H9 (cell line): ENCODE measurements around the gene AGAP3. TPM values are rescaled to one million over a fixed set of nuclear protein-coding genes. Genes with fewer than 3 reads are reported as not detected.
A peak's percentile ranks its signal among the peaks of the same experiment; 100 is the strongest.

Experiments used
- DNase-seq: peaks from one replicate; pipeline ENCODE4 v3.0.0-alpha.2; 2017
- H2AFZ ChIP-seq: one replicate; pipeline ENCODE4 v1.6.1; 2013; ENCODE audit warnings: mild to moderate bottlenecking, low read length, control low read depth, moderate library complexity
- H2AK5ac ChIP-seq: 2 replicates; pipeline ENCODE4 v1.6.1; 2013; ENCODE audit warnings: low read length, control low read depth, mixed read lengths; ENCODE audit not compliant: insufficient read length
- H2BK120ac ChIP-seq: one replicate; pipeline ENCODE4 v1.6.1; 2013; ENCODE audit warnings: low read depth, mild to moderate bottlenecking, low read length, control low read depth, inconsistent platforms; ENCODE audit not compliant: poor library complexity, severe bottlenecking
- H2BK12ac ChIP-seq: 2 replicates; pipeline ENCODE4 v1.6.1; 2013; ENCODE audit warnings: low read length, control low read depth, mixed read lengths, low read depth; ENCODE audit not compliant: insufficient read length
- H2BK15ac ChIP-seq: 2 replicates; pipeline ENCODE4 v1.6.1; 2013; ENCODE audit warnings: low read depth, low read length, control low read depth
- H2BK20ac ChIP-seq: one replicate; pipeline ENCODE4 v1.6.1; 2013; ENCODE audit warnings: low read depth, mild to moderate bottlenecking, low read length, control low read depth, inconsistent platforms; ENCODE audit not compliant: poor library complexity, severe bottlenecking
- H2BK5ac ChIP-seq: 2 replicates; pipeline ENCODE4 v1.6.1; 2013; ENCODE audit warnings: low read length, control low read depth, mixed read lengths; ENCODE audit not compliant: insufficient read length
- H3K14ac ChIP-seq: 2 replicates; pipeline ENCODE4 v1.6.1; 2013; ENCODE audit warnings: low read length, control low read depth; ENCODE audit not compliant: insufficient read depth
- H3K18ac ChIP-seq: 2 replicates; pipeline ENCODE4 v1.6.1; 2013; ENCODE audit warnings: low read depth, mild to moderate bottlenecking, mixed read lengths, low read length, control low read depth; ENCODE audit not compliant: insufficient read length
- H3K23ac ChIP-seq: 2 replicates; pipeline ENCODE4 v1.6.1; 2013; ENCODE audit warnings: low read length, control low read depth, mixed read lengths, low read depth; ENCODE audit not compliant: insufficient read length
- H3K23me2 ChIP-seq: 2 replicates; pipeline ENCODE4 v1.6.1; 2013; ENCODE audit warnings: low read depth, mild to moderate bottlenecking, mixed read lengths, low read length, control low read depth; ENCODE audit not compliant: insufficient read length, poor library complexity, severe bottlenecking
- H3K27ac ChIP-seq: 2 replicates; pipeline ENCODE4 v1.5.1; 2013; ENCODE audit warnings: low read length, control low read depth, mixed read lengths, low read depth; ENCODE audit not compliant: insufficient read length
- H3K27me3 ChIP-seq: 2 replicates; pipeline ENCODE4 v1.6.1; 2013; ENCODE audit warnings: low read length, control low read depth, inconsistent platforms; ENCODE audit not compliant: insufficient read depth
- H3K4ac ChIP-seq: 2 replicates; pipeline ENCODE4 v1.6.1; 2013; ENCODE audit warnings: low read depth, mild to moderate bottlenecking, control low read depth, inconsistent platforms, low read length, moderate library complexity
- H3K4me1 ChIP-seq: 2 replicates; pipeline ENCODE4 v1.6.1; 2013; ENCODE audit warnings: low read length, control low read depth, inconsistent platforms; ENCODE audit not compliant: insufficient read depth
- H3K4me2 ChIP-seq: 2 replicates; pipeline ENCODE4 v1.6.1; 2013; ENCODE audit warnings: low read length, control low read depth, mixed read lengths; ENCODE audit not compliant: insufficient read length, insufficient read depth
- H3K56ac ChIP-seq: 2 replicates; pipeline ENCODE4 v1.6.1; 2013; ENCODE audit warnings: low read depth, mild to moderate bottlenecking, mixed read lengths, low read length, control low read depth; ENCODE audit not compliant: insufficient read length
- H3K79me1 ChIP-seq: 2 replicates; pipeline ENCODE4 v1.6.1; 2013; ENCODE audit warnings: low read depth, mild to moderate bottlenecking, moderate library complexity, low read length, control low read depth, inconsistent platforms; ENCODE audit not compliant: insufficient read depth, poor library complexity, severe bottlenecking
- H3K79me2 ChIP-seq: 2 replicates; pipeline ENCODE4 v1.6.1; 2013; ENCODE audit warnings: low read length, control low read depth, inconsistent platforms; ENCODE audit not compliant: insufficient read depth
- H3K9ac ChIP-seq: 2 replicates; pipeline ENCODE4 v1.6.1; 2013; ENCODE audit warnings: low read length, control low read depth, mixed read lengths; ENCODE audit not compliant: insufficient read length; ENCODE audit errors: extremely low read depth
- H3K9me3 ChIP-seq: one replicate; pipeline ENCODE4 v1.6.1; 2013; ENCODE audit warnings: low read depth, low read length, inconsistent platforms; ENCODE audit not compliant: control insufficient read depth
- H3T11ph ChIP-seq: one replicate; pipeline ENCODE4 v1.6.1; 2013; ENCODE audit warnings: mild to moderate bottlenecking, low read length, control low read depth, inconsistent platforms
- H4K20me1 ChIP-seq: one replicate; pipeline ENCODE4 v1.6.1; 2013; ENCODE audit not compliant: control insufficient read depth, insufficient read length, insufficient read depth
- H4K5ac ChIP-seq: 2 replicates; pipeline ENCODE4 v1.6.1; 2013; ENCODE audit warnings: low read depth, mild to moderate bottlenecking, mixed read lengths, low read length, control low read depth; ENCODE audit not compliant: insufficient read length
- H4K8ac ChIP-seq: replicated peaks from 2 replicates; pipeline ENCODE4 v1.6.1; 2013; ENCODE audit warnings: low read length, control low read depth, mixed read lengths, low read depth; ENCODE audit not compliant: insufficient read length
- H4K91ac ChIP-seq: 2 replicates; pipeline ENCODE4 v1.6.1; 2013; ENCODE audit warnings: low read depth, mild to moderate bottlenecking, moderate library complexity, mixed read lengths, low read length, control low read depth; ENCODE audit not compliant: insufficient read length
- H3K27ac Mint-ChIP-seq, 3 experiments: 2 replicates in 2 of 3; 3 replicates in 1 of 3; pipeline ENCODE4 v1.8.0; 2020 to 2021; ENCODE audit warnings: mixed read lengths in 3 of 3, mild to moderate bottlenecking in 1 of 3, moderate library complexity in 1 of 3
- H3K27me3 Mint-ChIP-seq: 2 replicates; pipeline ENCODE4 v1.8.0; 2021; ENCODE audit warnings: low read depth, mild to moderate bottlenecking, moderate library complexity, mixed read lengths
- H3K36me3 Mint-ChIP-seq, 3 experiments: 2 replicates in 2 of 3; 3 replicates in 1 of 3; pipeline ENCODE4 v1.8.0; 2020 to 2021; ENCODE audit warnings: low read depth in 3 of 3, mixed read lengths in 3 of 3; ENCODE audit not compliant: insufficient read depth in 1 of 3
- H3K4me1 Mint-ChIP-seq, 2 experiments: 2 replicates each; pipeline ENCODE4 v1.8.0; 2020; ENCODE audit warnings: mixed read lengths in 2 of 2
- H3K4me3 Mint-ChIP-seq, 2 experiments: 2 replicates in 1 of 2; 3 replicates in 1 of 2; pipeline ENCODE4 v1.8.0; 2020 to 2021; ENCODE audit warnings: mild to moderate bottlenecking in 2 of 2, mixed read lengths in 2 of 2, moderate library complexity in 1 of 2
- H3K9me3 Mint-ChIP-seq, 2 experiments: 2 replicates in 1 of 2; 3 replicates in 1 of 2; pipeline ENCODE4 v1.8.0; 2020; ENCODE audit warnings: mild to moderate bottlenecking in 2 of 2, mixed read lengths in 2 of 2, moderate library complexity in 1 of 2
- WGBS: extraction: QIAGEN DNeasy Blood & Tissue Kit; methylation state at CpG from one replicate; pipeline ENCODE4 v1.1.7; 2013; ENCODE audit warnings: missing lambda C conversion rate, low lambda C conversion rate, mixed read lengths; ENCODE audit not compliant: insufficient read length; ENCODE audit errors: extremely low coverage; 5-methylcytosine and 5-hydroxymethylcytosine counted together
- total RNA-seq: library from RNA; stranded (reverse); gene quantifications from 2 replicates; pipeline ENCODE4 v1.2.1, GENCODE V29; 2021
- TF ChIP-seq, protein P1 (sequence below): fragments of 200-600 bp; sonication (generic); conservative IDR thresholded peaks from 3 replicates; pipeline ENCODE4 v1.8.0; 2021; ENCODE audit warnings: antibody characterized with exemption, mild to moderate bottlenecking

The AGAP3 gene
- total RNA-seq, 1 experiment from 2014 or later: 97.7 TPM

DNA sequence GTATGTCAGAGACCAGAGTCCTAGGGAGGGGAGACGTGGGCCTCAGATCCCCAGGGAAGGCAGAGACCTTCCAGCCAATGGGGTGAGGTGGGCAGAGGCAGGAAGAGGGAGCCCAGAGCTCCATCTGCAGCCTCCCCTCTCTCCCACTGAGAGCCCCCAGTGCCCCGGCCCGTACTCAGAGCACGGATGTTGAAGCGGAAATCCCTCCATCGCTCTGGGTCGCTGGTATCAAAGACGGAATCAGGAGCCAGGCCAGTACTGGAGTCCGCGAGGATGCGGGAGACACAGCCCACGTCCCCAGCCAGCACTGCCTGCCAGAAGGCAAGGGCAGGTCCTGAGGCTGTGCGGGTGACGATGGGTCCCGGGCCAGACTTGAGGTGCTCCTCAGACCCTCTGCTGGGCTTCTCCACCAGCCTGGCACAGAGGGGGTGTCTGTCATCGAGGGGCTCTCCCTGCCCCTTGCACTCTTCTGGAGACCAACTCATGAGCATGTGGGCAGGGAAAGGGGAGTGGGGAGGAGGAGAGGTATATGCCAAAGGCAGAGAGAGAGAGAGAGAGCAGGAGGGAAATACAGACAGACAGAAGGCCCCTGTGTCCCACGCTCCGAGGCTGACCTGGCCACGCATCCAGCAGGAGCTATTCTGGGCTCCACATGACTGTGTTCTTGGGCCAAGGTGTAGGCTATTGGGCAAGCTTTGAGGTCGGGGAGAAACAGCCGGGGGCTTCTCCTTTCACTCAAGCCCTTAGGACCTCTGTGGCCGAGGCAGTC lies 100.5 kb downstream of the AGAP3 start, which contains the start of gene ASB10:
Gene ASB10 (minus strand): TSS at position 611 of the 769 bp plus-strand sequence. CDS start 120 bp downstream, at position 491.
- no peaks in the 10 kb centered on the region for H3K23me2 ChIP-seq
- H2AFZ ChIP-seq: no peak within 1 kb of the TSS
- no peak within 1 kb of the TSS for H3T11ph ChIP-seq
- H3K4me1 ChIP-seq: no peaks in the 10 kb centered on the region
- no peak within 1 kb of the TSS for H2AK5ac ChIP-seq
- H2BK120ac ChIP-seq: no peak within 1 kb of the TSS
- no peak within 1 kb of the TSS for H3K4ac ChIP-seq
- H3K56ac ChIP-seq: no peak within 1 kb of the TSS
- no peak within 1 kb of the TSS for H4K5ac ChIP-seq
- H3K27me3 Mint-ChIP-seq: peaks cover 43% of the 10 kb centered on the region
- no peak within 1 kb of the TSS for H4K8ac ChIP-seq
- no peaks in the 10 kb centered on the region; a peak in 2 of 7 replicates for H3K36me3 Mint-ChIP-seq
- no peaks in the 10 kb centered on the region for H3K4me1 Mint-ChIP-seq
- no peaks in the 10 kb centered on the region for H3K9me3 ChIP-seq
- no peaks in the 10 kb centered on the region for H4K20me1 ChIP-seq
- H3K27ac Mint-ChIP-seq: peak within 1 kb of the TSS in 1 of 3 experiments; percentile 27; a peak in 1 of 7 replicates
- no peak for DNase-seq
- H3K9me3 Mint-ChIP-seq: no peaks in the 10 kb centered on the region
- no peaks in the 10 kb centered on the region for H3K79me2 ChIP-seq
- H3K27me3 ChIP-seq: no peaks in the 10 kb centered on the region
- no peak within 1 kb of the TSS for H2BK15ac ChIP-seq
- no peak within 1 kb of the TSS for H3K27ac ChIP-seq
- H3K23ac ChIP-seq: no peak within 1 kb of the TSS
- no peak within 1 kb of the TSS for H2BK12ac ChIP-seq
- H2BK20ac ChIP-seq: no peak within 1 kb of the TSS
- no peaks in the 10 kb centered on the region for H3K79me1 ChIP-seq
- H3K4me2 ChIP-seq: no peak within 1 kb of the TSS
- WGBS: no CpG with 5 or more reads among the region's 22 CpGs
- H4K91ac ChIP-seq: no peak within 1 kb of the TSS
- no peak within 1 kb of the TSS for H2BK5ac ChIP-seq
- no peak within 1 kb of the TSS for H3K18ac ChIP-seq
- no peak within 1 kb of the TSS for H3K9ac ChIP-seq
- TF ChIP-seq, protein P1, sequence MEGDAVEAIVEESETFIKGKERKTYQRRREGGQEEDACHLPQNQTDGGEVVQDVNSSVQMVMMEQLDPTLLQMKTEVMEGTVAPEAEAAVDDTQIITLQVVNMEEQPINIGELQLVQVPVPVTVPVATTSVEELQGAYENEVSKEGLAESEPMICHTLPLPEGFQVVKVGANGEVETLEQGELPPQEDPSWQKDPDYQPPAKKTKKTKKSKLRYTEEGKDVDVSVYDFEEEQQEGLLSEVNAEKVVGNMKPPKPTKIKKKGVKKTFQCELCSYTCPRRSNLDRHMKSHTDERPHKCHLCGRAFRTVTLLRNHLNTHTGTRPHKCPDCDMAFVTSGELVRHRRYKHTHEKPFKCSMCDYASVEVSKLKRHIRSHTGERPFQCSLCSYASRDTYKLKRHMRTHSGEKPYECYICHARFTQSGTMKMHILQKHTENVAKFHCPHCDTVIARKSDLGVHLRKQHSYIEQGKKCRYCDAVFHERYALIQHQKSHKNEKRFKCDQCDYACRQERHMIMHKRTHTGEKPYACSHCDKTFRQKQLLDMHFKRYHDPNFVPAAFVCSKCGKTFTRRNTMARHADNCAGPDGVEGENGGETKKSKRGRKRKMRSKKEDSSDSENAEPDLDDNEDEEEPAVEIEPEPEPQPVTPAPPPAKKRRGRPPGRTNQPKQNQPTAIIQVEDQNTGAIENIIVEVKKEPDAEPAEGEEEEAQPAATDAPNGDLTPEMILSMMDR: no peak
- H3K4me3 Mint-ChIP-seq: no peak within 1 kb of the TSS
- H3K14ac ChIP-seq: no peak within 1 kb of the TSS; the same call in 1 of the 2 replicates
